Left forelimb (tissue), 1 donor: ENCODE measurements around the gene OSMR.

Experiments used
- DNase-seq: peaks from one replicate; pipeline ENCODE4 v3.0.0-alpha.2; 2018; ENCODE audit warnings: low spot score

The OSMR gene

GRCh38 chr5:38871790-38872551 lies 26.2 kb downstream of the OSMR start:
- no peak for DNase-seq

- no peak for DNase-seq
These were observed 27.0 kb downstream of the OSMR start for GRCh38 chr5:38872826-38873225.

- DNase-seq, result no peak
These were observed 29.2 kb downstream of the OSMR start for GRCh38 chr5:38874948-38875456.

GRCh38 chr5:38878391-38879077 lies 32.7 kb downstream of the OSMR start:
- DNase-seq, result no peak

- no peak for DNase-seq
These were observed 33.3 kb downstream of the OSMR start for GRCh38 chr5:38879078-38879460.

GRCh38 chr5:38883842-38884241 lies 38.0 kb downstream of the OSMR start:
- DNase-seq, result no peak

GRCh38 chr5:38885208-38885607 lies 39.4 kb downstream of the OSMR start:
- no peak for DNase-seq

- no peak for DNase-seq
These were observed 42.2 kb downstream of the OSMR start for GRCh38 chr5:38888041-38888440.

GRCh38 chr5:38889424-38889823 lies 43.6 kb downstream of the OSMR start:
- DNase-seq, result no peak

- no peak for DNase-seq
These were observed 45.8 kb downstream of the OSMR start for GRCh38 chr5:38891563-38891962.

GRCh38 chr5:38892363-38892762 lies 46.6 kb downstream of the OSMR start:
- DNase-seq, result no peak

GRCh38 chr5:38896760-38897159 lies 50.9 kb downstream of the OSMR start:
- no peak for DNase-seq

GRCh38 chr5:38899936-38900335 lies 54.1 kb downstream of the OSMR start:
- no peak for DNase-seq

GRCh38 chr5:38905516-38905915 lies 59.7 kb downstream of the OSMR start:
- no peak for DNase-seq

GRCh38 chr5:38906503-38906902 lies 60.7 kb downstream of the OSMR start:
- no peak for DNase-seq

GRCh38 chr5:38911933-38912332 lies 66.1 kb downstream of the OSMR start:
- DNase-seq, result no peak

- no peak for DNase-seq
These were observed 67.9 kb downstream of the OSMR start for GRCh38 chr5:38913714-38914113.

- DNase-seq, result no peak
These were observed 71.0 kb downstream of the OSMR start for GRCh38 chr5:38916802-38917201.

GRCh38 chr5:38921174-38921573 lies 75.4 kb downstream of the OSMR start:
- DNase-seq, result no peak

GRCh38 chr5:38922199-38922598 lies 76.4 kb downstream of the OSMR start:
- no peak for DNase-seq

GRCh38 chr5:38923661-38924451 lies 78.0 kb downstream of the OSMR start:
- DNase-seq, result no peak

GRCh38 chr5:38925154-38925925 lies 79.5 kb downstream of the OSMR start:
- DNase-seq, result no peak
